Measurements from ENCODE around the gene CRAMP1. TPM values are rescaled to one million over a fixed set of nuclear protein-coding genes. Genes with fewer than 3 reads are reported as not detected.

Gene CRAMP1
- total RNA-seq, 2 donors from 2014 or later = 12.7 to 36.0 TPM

DNA sequence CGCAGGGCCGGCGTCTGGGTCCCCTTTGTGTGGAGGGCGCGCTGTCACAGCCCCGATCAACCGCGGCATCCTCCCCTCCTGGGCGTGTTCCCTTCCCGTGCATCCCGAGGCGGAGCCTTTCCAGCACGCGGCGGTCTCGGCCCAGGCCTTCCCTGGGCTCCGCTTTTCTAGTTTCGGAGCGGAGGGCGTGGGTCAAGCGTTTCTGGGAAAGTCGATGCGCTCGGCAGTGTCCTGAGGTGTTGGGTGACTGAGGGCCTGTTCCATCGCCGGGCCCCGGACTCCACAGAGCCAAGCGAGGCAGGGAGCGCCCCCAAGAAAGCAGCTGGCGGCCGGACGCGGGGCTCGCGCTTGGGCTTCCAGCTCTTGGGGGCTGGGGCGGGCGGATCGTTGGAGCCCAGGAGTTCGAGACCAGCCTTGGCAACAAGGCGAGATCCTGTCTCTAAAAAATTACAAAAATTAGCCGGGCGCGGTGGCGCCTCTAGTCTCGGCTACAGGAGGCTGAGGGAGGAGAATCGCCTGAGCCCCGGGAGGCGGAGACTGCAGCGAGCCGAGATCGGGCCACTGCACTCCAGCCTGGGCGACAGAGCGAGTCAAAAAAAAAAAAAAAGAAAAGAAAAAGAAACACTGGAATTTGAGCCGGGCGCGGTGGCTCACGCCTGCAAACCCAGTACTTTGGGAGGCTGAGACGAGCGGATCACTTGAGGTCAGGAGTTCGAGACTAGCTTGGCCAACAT lies 1.1 kb upstream of the CRAMP1 start:
- WGBS = 2% methylated on average over 59 of the region's 60 CpGs
- H3K36me3 ChIP-seq = no peaks in the 10 kb centered on the region
- TF ChIP-seq, protein P1, sequence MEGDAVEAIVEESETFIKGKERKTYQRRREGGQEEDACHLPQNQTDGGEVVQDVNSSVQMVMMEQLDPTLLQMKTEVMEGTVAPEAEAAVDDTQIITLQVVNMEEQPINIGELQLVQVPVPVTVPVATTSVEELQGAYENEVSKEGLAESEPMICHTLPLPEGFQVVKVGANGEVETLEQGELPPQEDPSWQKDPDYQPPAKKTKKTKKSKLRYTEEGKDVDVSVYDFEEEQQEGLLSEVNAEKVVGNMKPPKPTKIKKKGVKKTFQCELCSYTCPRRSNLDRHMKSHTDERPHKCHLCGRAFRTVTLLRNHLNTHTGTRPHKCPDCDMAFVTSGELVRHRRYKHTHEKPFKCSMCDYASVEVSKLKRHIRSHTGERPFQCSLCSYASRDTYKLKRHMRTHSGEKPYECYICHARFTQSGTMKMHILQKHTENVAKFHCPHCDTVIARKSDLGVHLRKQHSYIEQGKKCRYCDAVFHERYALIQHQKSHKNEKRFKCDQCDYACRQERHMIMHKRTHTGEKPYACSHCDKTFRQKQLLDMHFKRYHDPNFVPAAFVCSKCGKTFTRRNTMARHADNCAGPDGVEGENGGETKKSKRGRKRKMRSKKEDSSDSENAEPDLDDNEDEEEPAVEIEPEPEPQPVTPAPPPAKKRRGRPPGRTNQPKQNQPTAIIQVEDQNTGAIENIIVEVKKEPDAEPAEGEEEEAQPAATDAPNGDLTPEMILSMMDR (IDR thresholded peaks at IDR 0.05) = no peak
- TF ChIP-seq POLR2AphosphoS5 (IDR thresholded peaks at IDR 0.05) (no peak), POLR2A (IDR thresholded peaks at IDR 0.05) (no peak)
- no peaks in the 10 kb centered on the region for H3K27me3 ChIP-seq (replicated peaks; ENCODE audit: insufficient read depth)
- H3K4me1 ChIP-seq (replicated peaks) = peaks cover 5% of the 10 kb centered on the region
- peak overlapping the region; percentile 77 to 84 for H3K4me3 ChIP-seq
- no peak for DNase-seq (ENCODE audit: low spot score)
- H3K9me3 ChIP-seq = no peaks in the 10 kb centered on the region
- peak overlapping the region; percentile 81 to 83 for H3K27ac ChIP-seq
- intact Hi-C loops (cut with DNase I) = loop anchor here (5.0 to 10.0 kb wide), 5 partner anchors 79 to 196 kb away; partner anchors contain the start of genes CLCN7, MAPK8IP3, TELO2 and TMEM204

GRCh38 chr16:1613211-1613622 lies 1.1 kb downstream of the CRAMP1 start:
- Histone ChIP-seq H3K36me3 (no peaks in the 10 kb centered on the region), H3K9me3 (no peaks in the 10 kb centered on the region), H3K4me1 (replicated peaks) (peaks cover 9% of the 10 kb centered on the region), H3K4me3 (peak overlapping the region; percentile 77 to 81), H3K27ac (peak overlapping the region; percentile 75 to 82), H3K27me3 (replicated peaks; ENCODE audit: insufficient read depth) (no peaks in the 10 kb centered on the region)
- TF ChIP-seq POLR2A (IDR thresholded peaks at IDR 0.05) (no peak), POLR2AphosphoS5 (IDR thresholded peaks at IDR 0.05) (no peak)
- TF ChIP-seq, protein P1 (IDR thresholded peaks at IDR 0.05) = no peak
- 3% methylated on average over 20 of the region's 20 CpGs for WGBS
- intact Hi-C loops (cut with DNase I) = loop anchor here (5.0 to 10.0 kb wide), 5 partner anchors 81 to 198 kb away; partner anchors contain the start of genes CLCN7, MAPK8IP3, TELO2 and TMEM204
- DNase-seq (ENCODE audit: low spot score) = no peak

DNA sequence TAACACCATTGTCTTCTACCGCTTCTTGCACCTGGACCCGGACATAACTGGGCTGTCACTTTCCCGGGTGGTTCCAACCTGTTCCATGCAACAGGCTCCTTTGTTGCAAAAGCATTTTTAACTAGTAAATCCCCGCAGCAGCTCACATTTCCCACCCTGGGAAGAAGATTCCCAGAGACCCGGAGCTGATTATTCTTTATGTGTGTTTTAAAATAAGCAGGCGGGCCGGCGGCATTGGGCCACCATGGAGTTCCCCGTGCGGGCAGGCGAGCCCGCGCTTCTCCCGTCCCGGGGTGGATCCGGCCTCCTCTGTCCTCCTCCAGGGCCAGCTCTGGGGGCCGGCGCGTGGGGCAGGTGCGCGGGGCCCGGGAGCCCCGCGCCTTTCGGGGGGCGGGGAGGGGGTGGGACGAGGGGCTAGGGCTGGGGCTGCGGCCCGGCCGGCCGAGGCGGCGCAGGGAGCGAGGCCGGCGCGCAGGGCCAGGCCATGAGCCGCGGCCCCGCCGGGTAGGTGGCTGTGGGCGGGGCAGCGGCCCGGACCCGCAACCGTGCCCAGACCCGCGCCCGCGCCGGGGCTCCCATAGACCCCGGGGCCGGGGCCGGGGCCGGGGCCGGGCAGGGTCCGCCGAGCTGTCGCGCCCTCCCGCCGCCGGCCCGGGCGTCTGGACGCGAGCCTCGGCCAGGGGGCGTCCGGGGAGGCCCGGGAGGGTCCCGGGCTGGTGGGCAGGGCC lies 1.7 kb downstream of the CRAMP1 start:
- Histone ChIP-seq H3K9me3 (no peaks in the 10 kb centered on the region), H3K27ac (peak overlapping the region; percentile 74 to 82), H3K4me1 (replicated peaks) (peaks cover 9% of the 10 kb centered on the region), H3K4me3 (peak overlapping the region; percentile 77 to 81), H3K27me3 (replicated peaks; ENCODE audit: insufficient read depth) (no peaks in the 10 kb centered on the region), H3K36me3 (no peaks in the 10 kb centered on the region)
- intact Hi-C loops (cut with DNase I) = loop anchor here (5.0 to 10.0 kb wide), 5 partner anchors 82 to 199 kb away; partner anchors contain the start of genes CLCN7, MAPK8IP3, TELO2 and TMEM204
- TF ChIP-seq POLR2AphosphoS5 (IDR thresholded peaks at IDR 0.05) = no peak
- TF ChIP-seq, protein P1 (IDR thresholded peaks at IDR 0.05) = no peak
- no peak for TF ChIP-seq POLR2A (IDR thresholded peaks at IDR 0.05)
- peak; percentile 10 for DNase-seq (ENCODE audit: low spot score)
- 1% methylated on average over 49 of the region's 72 CpGs for WGBS

DNA sequence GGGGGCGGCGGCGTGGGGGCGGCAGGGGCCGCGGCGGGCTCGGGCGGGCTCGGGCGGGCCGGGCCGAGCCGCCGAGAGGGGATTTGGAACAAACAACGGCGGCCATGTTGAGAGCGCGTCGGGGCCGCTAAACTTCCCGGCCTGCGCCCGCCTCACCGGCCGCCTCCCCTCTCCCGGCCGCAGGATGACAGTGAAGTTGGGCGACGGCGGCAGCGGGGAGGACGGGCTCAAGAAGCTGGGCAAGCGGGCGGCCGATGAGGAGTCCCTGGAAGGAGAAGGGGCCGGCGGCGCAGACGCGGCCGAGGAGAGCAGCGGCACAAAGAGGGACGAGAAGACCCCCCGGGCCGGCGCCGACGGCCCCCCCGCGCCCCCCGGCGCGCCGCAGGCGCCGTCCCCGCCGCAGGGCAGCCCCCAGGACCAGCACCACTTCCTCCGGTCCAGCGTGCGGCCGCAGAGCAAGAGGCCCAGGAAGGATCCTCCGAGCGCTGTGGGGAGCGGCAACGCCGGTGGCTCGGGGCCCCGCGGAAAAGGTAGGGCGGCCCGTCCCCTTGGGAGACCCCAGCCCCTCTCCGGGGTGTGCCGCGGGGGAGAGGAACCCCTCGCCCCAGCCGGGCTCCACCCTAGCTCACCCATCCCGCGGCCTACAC lies 2.4 kb downstream of the CRAMP1 start:
- intact Hi-C loops (cut with DNase I) = loop anchor here (5.0 to 10.0 kb wide), 5 partner anchors 82 to 200 kb away; partner anchors contain the start of genes CLCN7, MAPK8IP3, TELO2 and TMEM204
- DNase-seq (ENCODE audit: low spot score) = peak; percentile 18
- H3K36me3 ChIP-seq = no peaks in the 10 kb centered on the region
- WGBS = 0% methylated on average over 41 of the region's 80 CpGs
- no peaks in the 10 kb centered on the region for H3K27me3 ChIP-seq (replicated peaks; ENCODE audit: insufficient read depth)
- peak overlapping the region; percentile 74 to 82 for H3K27ac ChIP-seq
- TF ChIP-seq POLR2AphosphoS5 (IDR thresholded peaks at IDR 0.05) (no peak), POLR2A (IDR thresholded peaks at IDR 0.05) (no peak)
- TF ChIP-seq, protein P1 (IDR thresholded peaks at IDR 0.05) = no peak
- H3K4me3 ChIP-seq = peak overlapping the region; percentile 77 to 81
- H3K4me1 ChIP-seq (replicated peaks) = peaks cover 9% of the 10 kb centered on the region
- H3K9me3 ChIP-seq = no peaks in the 10 kb centered on the region

Data from prostate gland (tissue), 2 donors.